ENCODE measurements around the gene KAZN.

The KAZN gene

DNA sequence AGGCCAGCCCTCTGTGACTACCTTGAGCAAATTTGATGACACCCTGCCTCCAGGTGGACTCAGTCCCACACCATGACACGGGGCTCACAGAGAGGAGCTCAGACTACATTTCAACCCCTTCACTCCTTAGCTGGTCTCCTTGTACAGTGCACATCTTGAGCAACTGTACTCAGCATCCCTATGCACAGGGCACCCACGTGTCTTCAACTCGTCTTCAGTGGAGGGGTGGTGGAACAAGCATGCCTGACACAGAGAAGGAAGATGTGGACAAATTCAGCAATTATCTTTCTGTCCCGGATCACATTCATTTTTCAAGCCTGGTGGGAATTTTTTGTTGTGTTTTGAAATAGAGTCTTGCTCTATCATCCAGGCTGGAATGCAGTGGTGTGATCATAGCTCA, 213.7 kb downstream of the KAZN start:
- no peak for DNase-seq (ENCODE audit: low read depth in 1 of 2, low spot score in 1 of 2)

DNA sequence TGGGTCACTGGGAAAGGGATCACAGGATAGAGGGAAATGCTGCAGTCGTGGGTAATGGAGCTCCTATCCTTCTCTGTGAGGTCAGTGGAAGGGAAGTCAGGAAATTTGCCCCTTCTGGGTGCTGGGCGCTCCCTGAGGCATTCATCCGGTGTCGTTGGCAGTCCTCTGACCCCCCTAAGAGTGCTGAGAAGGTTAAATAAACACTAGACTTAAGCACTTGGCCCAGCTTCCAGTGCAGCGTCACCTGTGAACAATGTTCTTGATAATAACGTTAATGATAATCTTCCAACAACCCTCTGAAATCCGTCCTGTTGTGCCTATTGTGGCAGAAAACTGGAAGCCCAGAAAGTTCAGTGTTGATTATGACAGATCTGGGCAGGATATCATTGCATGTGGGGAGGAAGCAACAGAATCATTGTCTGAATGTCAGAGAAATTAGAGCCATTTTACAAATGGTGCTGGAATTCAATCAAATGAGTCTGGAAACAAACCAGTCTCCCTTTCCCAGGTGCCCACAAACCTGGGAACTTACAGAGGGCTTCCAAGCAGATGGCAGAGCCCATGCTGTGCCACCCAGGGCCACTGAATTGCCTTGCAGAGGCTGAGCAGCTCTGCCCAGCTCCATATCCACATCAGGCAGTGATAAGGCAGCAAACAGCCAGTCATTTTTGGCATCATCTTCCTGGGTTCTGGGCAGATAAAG, 216.8 kb downstream of the KAZN start:
- no peak for DNase-seq (ENCODE audit: low read depth in 1 of 2, low spot score in 1 of 2)

DNA sequence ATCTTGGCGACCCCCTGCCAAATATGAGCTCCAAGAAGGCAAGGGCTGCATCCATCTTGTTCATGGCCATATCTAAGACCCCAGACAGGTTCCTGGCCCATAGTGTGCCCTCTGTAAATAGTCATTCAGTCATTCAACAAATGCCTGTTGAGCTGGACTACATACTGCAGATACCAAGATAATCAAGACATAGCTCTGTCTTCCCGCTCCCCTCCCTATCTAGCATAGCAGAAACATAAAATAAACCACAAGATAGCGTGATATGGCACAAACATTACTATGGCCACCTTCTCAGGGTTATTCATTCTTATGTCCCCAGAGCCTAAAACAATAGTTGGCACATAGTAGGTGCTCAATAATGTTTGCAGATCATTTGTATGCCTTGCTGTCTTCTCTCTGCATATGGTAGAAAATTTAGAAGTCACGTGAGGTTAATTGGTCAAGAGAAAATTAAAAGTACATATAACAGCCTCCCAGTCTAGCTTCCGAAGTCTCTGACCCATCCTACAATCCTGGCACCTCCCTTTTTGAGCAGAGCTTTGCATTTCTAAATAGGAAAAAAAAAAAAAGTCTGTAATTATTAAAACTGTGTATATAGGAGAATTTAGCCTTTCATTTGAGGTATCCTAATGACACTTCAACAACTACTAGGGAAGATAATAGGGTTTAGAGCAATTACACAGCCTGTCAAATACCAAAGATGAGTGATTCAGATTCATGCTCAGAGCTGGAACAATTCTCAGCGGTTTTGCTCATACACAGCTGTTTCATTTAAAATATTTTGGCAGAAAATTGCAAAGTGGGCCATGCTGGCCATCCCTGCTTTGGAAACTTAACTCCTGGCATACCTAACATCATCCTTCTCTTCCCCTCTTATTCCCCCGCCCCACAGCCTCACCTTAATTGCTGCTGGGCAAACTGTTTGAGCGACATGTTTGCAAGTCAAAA, 219.0 kb downstream of the KAZN start:
- no peak for DNase-seq (ENCODE audit: low read depth in 1 of 2, low spot score in 1 of 2)

DNA sequence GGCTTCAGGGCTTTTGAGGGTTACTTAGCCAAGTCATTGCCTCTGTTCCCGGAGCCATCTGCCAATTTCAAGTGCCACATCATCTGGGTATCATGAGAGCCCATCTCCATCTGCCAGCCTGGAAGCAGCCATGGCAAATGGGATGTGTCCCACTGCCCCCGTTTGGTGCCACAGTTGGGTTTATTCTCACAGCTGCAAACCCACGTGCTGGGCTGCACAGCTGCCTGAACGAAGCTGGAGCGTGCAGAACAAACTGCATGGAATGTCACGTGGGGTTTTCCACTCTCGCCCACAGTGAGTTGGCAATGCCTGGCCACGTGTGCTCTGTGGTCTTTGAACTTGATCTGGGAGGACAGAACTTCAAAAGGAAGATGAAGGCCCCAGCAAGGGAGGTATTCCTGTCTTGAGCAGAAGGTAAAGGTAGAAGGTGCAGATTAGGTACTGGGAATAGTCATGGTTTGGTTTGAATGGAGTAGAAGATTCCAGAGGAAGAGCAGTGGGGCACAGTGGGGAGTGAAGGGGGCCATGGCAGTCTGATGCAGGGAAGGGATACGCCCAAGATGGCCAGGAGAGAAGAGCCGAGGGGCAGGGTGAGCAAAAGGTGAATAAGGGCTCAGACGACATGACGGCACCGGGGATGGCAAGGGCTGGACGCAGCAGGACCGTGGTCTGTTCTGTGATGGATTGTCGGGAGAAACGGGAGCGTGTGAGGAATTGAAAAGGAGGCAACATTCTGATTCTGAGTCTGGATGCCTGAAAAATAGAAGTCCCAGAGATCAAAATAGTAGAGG, 222.0 kb downstream of the KAZN start:
- DNase-seq (ENCODE audit: low read depth in 1 of 2, low spot score in 1 of 2): no peak

DNA sequence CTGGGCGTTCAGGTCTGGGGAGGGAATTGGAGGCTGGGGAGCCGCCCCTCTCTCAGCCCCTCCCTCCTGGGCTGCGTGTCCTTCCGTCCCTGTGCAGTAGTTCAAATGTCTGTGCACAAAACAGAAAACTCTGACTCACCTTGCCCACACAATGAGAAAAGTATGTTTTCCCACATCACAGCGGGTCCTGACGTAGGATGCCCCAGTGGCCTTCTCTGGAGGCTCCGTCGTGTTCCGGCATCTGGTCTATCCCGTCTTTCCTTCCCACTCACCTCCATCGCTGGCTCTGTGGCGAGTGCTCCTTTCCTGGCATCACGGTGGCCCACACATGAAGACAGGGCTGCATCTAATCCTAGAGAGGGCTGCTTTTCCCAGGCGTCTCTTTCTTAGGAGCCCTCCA, 224.0 kb downstream of the KAZN start:
- no peak for DNase-seq (ENCODE audit: low read depth in 1 of 2, low spot score in 1 of 2)

DNA sequence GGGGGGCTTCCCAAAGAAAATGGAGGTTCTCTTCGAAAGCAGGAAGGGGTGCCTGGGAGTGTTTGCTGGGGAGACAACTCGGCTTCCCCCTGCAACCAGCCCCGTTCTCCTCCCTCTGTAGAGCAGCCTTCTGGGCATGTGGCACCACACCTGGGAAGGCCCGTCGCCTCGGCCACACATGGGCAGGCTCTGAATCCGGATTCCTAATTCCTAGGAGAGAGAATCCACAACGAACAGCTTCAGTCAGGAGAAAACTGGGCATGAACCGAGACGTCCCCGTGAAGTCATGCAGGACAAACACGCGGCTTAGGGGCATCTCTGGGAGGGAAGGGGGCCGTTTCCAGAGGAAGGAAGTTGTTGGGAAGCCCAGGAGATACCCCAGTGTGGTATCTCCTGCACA, 224.5 kb downstream of the KAZN start:
- no peak for DNase-seq (ENCODE audit: low read depth in 1 of 2, low spot score in 1 of 2)

DNA sequence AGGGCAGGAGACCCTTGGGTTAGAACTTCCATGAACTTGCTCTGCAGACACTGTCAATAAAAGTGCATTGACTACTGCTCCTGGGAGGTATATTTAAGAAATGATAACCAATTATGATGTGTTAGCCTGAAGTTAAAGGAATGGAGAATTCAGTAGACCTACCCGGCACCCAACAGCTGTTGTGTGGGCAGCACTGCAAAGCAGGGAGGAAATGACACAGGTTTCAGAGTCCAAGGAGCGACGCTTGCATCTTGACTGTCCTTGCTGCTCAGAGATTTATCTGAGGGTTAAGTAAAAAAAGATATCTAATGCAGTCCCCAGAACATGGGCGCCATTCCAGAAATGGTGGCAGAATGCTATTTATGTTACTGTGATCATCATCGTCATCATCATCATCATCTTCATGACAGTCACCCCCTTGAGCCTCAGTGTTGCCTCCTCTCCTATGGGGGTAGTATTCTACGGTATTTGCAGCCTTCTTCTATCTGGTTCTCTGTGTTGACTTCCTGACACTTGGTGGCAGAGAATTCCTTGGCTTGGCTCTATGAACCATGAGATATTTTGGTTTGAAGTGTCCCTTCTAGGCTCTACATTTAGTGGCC, 225.9 kb downstream of the KAZN start:
- DNase-seq (ENCODE audit: low read depth in 1 of 2, low spot score in 1 of 2): no peak

DNA sequence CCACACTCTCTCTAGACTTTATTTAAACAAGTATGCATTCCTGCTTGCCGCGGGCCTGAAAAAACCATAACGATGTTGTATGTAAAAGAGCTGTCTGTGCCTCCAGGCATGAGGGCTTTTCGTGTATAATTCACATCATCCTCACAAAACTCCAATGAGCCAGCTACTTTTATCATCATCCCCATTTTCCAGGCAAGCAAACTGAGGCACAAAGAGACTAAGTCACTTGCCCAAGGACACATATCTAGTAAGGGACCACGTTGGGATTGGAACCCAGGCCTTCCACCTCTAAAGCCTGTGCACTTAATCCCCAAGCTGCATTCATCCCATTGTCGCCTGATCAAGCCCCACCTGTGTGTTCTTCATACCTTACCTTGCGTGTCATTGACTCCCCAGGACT, 226.9 kb downstream of the KAZN start:
- no peak for DNase-seq (ENCODE audit: low read depth in 1 of 2, low spot score in 1 of 2)

DNA sequence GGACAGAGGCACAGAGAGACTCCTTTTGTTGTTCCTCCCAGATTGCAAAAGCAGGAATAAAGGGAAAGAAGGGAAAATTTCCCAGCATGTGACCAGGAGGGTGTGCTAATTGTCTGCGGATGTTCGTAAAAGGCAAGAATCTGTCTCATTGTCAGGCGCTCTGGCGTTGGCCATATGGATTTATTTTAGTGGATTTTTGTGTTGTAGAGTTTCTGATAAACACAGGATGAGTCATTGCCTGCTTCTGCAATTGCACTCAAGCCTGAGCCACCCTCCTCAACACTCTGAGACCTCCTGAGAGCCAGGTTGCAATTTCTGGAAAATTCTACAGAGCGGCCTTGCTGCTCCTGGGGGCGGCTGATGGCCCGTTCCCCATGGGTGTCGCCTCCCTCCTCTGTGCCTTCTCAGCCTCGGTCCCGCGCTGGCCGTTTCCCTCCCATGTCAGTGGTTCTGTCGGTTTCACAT, 227.7 kb downstream of the KAZN start:
- DNase-seq (ENCODE audit: low read depth in 1 of 2, low spot score in 1 of 2): no peak

DNA sequence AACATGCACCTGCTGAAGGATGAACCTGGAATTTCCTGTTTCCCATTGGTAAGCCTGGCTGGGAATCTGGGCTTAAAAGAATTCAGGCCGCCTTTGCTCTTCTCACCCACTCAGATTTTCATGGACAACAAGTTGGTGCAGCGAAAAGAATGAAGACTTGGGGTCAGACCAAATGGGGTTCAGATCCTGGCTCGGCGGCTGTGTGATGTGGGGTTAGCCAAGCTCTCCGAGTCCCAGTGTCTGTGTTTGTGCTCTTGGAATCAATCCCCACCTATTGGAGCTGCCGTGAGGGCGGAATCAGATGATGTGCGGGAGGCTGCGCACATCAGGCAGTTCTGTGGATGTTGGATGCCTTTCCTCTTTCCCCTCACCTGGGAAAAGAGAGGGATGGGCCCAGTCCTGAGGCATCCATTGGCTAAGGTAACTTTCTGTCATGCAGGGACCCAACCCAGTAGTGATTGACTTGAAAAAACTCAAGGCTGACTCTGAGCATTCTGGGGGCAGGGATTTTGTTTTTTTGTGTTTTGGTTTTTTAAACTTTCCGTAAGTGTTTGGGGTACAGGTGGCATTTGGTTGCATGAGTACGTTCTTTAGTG, 228.3 kb downstream of the KAZN start:
- no peak for DNase-seq (ENCODE audit: low read depth in 1 of 2, low spot score in 1 of 2)

DNA sequence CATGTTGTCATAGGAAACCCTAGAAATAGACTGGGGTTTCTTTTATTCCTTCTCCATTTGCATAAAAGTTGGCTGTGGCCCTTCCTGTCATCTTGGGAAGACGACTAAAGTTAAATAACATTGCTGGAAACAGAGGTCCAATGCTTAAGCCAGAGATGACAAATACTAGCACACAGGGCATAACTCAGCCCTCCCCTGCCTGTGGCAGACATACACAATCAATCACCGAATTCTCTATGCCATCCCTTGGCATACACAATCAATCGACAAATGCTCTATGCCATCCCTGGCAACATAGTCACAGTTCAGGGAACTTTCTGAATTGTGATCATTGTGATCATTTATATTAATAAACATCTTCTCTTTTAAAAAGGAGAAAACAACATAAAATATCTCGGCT, 229.4 kb downstream of the KAZN start:
- DNase-seq (ENCODE audit: low read depth in 1 of 2, low spot score in 1 of 2): no peak

DNA sequence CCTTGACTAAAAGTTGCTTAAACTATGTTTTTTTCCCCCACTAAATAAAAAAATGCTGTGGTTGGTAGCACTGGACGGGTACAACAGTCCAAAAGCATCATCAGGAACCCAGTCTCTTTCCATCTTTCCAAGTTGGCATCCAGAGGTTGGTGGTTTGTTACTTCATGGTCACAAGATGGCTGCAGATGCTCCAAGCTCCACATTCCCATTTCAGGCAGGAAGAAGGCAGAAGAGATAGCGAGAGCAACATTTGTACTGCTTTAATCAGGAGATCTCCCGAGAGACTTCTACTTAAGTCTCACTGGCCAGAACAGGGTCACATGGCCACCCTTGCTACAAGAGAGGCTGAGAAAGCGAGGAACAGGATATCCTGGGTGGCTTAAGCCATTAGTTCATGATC, 230.2 kb downstream of the KAZN start:
- no peak for DNase-seq (ENCODE audit: low read depth in 1 of 2, low spot score in 1 of 2)

DNA sequence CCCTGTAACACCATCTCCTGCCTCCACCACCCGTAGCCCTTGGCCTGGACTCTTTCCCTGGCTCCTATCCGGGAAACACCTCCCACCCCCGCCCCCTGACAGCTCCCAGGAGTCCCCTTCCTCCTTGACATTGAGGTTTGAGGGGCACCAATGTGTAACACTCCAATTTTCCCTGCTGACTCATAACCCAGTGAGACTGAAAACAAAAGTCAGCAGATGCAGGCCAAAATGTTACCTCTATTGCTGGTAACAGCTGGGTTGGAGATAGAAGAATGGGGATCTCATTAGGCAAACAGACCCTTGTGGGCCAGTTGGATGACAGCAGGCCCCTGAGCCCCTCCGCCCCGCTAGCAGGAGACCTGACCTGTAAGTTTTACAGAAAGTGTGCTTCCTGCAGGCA, 237.2 kb downstream of the KAZN start:
- no peak for DNase-seq (ENCODE audit: low read depth in 1 of 2, low spot score in 1 of 2)

DNA sequence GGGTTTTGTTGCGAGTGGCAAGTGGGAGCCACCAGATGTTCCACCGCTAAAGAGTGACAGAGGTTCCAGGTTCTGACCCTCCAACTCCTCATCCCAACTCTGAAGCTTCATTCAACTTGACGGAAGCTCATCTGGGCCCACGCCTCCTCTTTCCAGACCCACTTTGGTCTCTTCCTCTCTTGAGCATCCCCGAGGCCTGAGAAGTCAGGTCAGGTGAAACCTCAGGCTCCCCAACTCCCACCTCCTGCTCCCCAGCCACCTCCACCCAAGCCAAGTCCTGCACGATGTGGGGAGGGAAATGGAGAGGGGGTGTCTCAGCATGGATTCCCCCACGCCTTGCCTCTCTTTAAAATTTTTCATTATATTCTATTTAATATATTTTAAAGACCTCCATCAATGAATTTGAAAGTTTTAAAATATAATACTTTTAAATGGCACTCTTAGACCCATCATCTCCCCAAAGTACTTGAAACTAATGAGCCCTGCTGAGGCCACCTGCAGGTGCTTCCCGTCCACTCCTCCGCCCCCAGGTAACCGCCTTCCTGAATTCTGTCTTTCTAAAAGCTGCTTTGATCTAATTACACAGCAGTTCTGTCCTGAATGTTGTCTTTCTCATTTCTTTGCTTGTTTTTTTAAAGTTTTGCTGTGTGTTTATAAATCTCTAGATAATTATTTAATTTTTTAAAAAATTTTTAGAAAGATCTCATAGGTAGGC, 238.1 kb downstream of the KAZN start:
- DNase-seq (ENCODE audit: low read depth in 1 of 2, low spot score in 1 of 2): no peak

DNA sequence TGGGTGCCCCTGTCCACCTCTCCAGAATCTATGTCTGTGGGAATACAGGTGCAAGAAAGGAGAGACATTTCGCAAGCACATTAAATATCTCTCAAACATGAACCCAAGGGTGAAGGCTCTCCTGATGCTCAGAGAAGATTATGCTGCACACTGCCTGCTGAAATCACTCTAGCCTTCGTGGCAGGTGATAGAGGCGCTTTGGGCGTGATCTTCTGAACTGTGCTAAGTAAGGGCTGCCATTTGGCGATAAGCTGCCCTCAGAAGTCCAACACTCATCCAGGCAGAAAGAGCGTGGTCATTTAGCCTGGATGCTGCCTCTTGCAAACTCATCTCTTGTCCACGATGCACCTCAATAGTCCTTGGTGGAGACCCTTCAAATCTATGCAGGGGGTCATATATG, 241.9 kb downstream of the KAZN start:
- DNase-seq (ENCODE audit: low read depth in 1 of 2, low spot score in 1 of 2): no peak

DNA sequence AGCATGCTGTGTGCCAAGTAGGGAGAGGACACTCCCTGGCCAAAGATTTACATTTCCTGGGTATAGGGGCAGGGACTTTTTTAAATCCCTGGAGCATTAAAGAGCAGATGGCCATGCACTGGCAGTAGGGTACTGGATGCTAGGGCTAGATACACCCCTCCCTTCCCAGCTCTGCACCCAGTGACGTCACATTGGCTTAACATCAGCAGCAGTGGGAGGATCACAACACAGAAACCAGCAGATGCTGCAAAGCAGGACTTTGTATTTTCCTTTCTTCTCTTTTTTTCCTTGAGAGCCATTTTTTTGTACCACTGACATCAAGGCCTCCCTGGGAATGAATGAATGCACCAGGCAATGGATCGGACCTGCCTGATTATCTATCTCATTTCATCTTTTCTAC, 243.0 kb downstream of the KAZN start:
- no peak for DNase-seq (ENCODE audit: low read depth in 1 of 2, low spot score in 1 of 2)

DNA sequence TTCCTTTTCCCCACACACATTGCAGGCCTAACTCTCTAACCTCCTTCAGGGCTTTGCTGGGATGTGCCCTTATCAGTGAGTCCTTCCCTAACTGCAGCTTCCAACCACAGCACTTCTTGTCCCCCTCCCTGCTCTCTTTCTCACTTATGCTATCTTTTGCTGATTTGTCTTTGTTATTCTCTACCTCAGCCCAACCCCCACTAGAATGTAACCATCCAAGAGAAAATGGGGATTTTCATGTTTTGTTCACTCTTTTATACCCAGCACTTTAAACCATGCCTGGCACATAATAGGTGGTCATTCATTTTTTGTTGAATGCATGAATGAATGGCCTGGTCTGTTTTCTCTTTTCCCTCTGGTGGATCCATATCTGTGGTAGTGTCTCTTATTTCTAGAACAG, 243.5 kb downstream of the KAZN start:
- DNase-seq (ENCODE audit: low read depth in 1 of 2, low spot score in 1 of 2): no peak

DNA sequence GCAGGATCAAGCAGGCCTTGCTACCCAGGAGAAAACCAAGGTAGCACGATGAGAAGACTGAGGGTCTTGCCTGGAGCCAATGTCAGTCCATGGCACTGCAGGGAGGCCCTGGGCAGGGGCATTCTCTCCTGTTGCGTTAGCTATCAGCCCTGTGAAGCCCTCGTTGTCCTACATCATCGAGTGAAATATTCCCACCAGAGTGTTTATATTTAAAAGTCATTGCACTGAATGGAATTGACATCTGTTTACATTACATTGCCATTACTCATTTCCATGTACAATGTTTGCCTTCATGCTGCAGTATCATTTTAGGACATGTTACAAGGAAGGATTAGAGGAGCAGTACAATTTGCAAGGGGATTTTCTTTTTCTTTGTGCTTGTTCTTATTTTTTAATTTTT, 243.9 kb downstream of the KAZN start:
- DNase-seq (ENCODE audit: low read depth in 1 of 2, low spot score in 1 of 2): no peak

DNA sequence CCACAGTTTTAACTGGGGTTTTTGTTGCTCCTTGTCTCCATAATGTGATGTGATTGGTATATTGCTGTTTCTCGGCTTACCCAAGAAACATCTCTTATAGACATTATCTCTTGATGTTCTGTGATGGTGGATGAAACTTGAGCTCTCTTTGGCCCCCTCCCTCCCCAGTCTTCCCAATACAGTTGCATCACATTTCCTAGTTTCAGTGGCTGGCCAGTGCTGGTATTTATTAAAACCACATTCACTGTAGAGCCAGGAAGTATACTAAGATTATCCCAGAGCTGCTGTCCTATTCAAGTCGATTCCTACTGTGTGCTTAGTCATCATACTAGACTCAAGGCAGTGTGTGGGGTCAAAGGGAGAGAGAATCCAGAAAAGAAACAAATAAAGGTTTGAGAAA, 244.4 kb downstream of the KAZN start:
- no peak for DNase-seq (ENCODE audit: low read depth in 1 of 2, low spot score in 1 of 2)

DNA sequence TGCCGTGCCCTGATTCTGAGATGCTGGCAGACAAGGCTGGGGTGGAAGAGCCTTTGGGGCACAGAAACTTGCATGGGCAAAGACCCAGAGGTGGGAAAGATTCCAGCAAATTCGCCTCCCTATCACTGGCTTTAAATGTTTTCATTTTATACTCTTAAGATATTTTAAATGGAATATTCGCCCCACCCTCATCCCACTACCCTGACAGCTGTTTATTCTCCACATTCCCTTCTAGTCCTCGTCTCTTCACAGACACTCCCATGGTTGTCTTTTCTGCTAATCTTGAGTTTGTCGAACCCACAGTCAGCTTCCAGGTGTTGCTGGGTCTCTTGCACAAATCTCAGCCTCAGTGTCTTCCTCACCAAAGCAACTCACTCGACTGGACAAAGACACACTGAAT, 245.0 kb downstream of the KAZN start:
- DNase-seq (ENCODE audit: low read depth in 1 of 2, low spot score in 1 of 2): no peak
